K562 (cell line): ENCODE measurements around the gene GMDS. TPM values are rescaled to one million over a fixed set of nuclear protein-coding genes. Genes with fewer than 3 reads are reported as not detected.

ENCODE experiments used
- ATAC-seq: fragments of 200-7000 bp; cut with Tn5 transposase; 3 replicates; pipeline ENCODE4 v1.9.1; 2020; ENCODE audit warnings: moderate library complexity
- BruUV-seq: library from RNA; stranded (reverse); fragments of 400-500 nt; replicated peaks from 2 replicates; lab custom pipeline; 2021; lab: Mats Ljungman, UMichigan
- CTCF ChIA-PET: fragments of 300-600 bp; formaldehyde crosslinking; extraction: SDS; loops from one replicate; lab custom pipeline; 2021; ENCODE audit warnings: low intra/inter-chr PET ratio; lab: Yijun Ruan, JAX
- POLR2A ChIA-PET: fragments of 300-600, 350-650 bp; sonication (Branson Sonifier 250); formaldehyde crosslinking; extraction: SDS; loops from one replicate; lab custom pipeline; 2021; ENCODE audit warnings: antibody characterized with exemption, inconsistent platforms; lab: Yijun Ruan, JAX
- DNase-seq, 4 experiments: peaks; one replicate each; pipeline versions ENCODE4 v3.0.0 to v3.0.0-alpha.2; 2011 to 2018; ENCODE audit warnings: low spot score in 3 of 4, mixed read lengths in 3 of 4; ENCODE audit errors: extremely low read depth in 1 of 4
- FAIRE-seq: peaks from 2 replicates; lab custom pipeline; 2011; peaks lifted over from hg19 to GRCh38; lab: Jason Lieb, UNC
- H2AFZ ChIP-seq: 2 replicates; pipeline ENCODE4 v1.6.0; 2011; ENCODE audit warnings: low read depth, low read length, control low read depth, inconsistent platforms
- H3K27ac ChIP-seq: fragments of 200-600 bp; 3 replicates; pipeline ENCODE4 v1.8.0; 2011; ENCODE audit warnings: low read depth, mild to moderate bottlenecking, control low read depth, inconsistent platforms, low read length, moderate library complexity, mixed read lengths; ENCODE audit errors: extremely low read depth
- H3K27me3 ChIP-seq, 2 experiments: fragments of 300-600 bp in 1 of 2; 2 replicates in 1 of 2; 3 replicates in 1 of 2; pipeline versions ENCODE4 v1.6.0 to v1.8.0; 2011; ENCODE audit warnings: inconsistent platforms in 2 of 2, low read length in 2 of 2, mild to moderate bottlenecking in 1 of 2, mixed read lengths in 1 of 2, moderate library complexity in 1 of 2; ENCODE audit not compliant: control insufficient read depth in 2 of 2, insufficient read depth in 2 of 2
- H3K36me3 ChIP-seq: fragments of 300-600 bp; 3 replicates; pipeline ENCODE4 v1.8.0; 2011; ENCODE audit warnings: mild to moderate bottlenecking, low read length, inconsistent platforms; ENCODE audit not compliant: control insufficient read depth, insufficient read depth
- H3K4me1 ChIP-seq, 2 experiments: fragments of 200-600 bp in 1 of 2; replicated peaks in 1 of 2; 2 replicates in 1 of 2; 3 replicates in 1 of 2; pipeline versions ENCODE4 v1.5.1 to v1.8.0; 2011; ENCODE audit warnings: inconsistent platforms in 2 of 2, low read length in 2 of 2, mild to moderate bottlenecking in 1 of 2, mixed read lengths in 1 of 2, moderate library complexity in 1 of 2; ENCODE audit not compliant: control insufficient read depth in 2 of 2, insufficient read depth in 2 of 2
- H3K4me2 ChIP-seq: 2 replicates; pipeline ENCODE4 v1.6.1; 2011; ENCODE audit warnings: low read length, control low read depth, inconsistent platforms, mixed read lengths; ENCODE audit not compliant: insufficient read depth
- H3K4me3 ChIP-seq: fragments of 200-600 bp; sonication (generic), shearing (Covaris generic); 2 replicates; pipeline ENCODE4 v1.5.1; 2016; ENCODE audit warnings: control low read depth, inconsistent platforms
- H3K79me2 ChIP-seq: fragments of 200-600 bp; 3 replicates; pipeline ENCODE4 v1.8.0; 2011; ENCODE audit warnings: low read length, inconsistent platforms; ENCODE audit not compliant: control insufficient read depth, insufficient read depth
- H3K9ac ChIP-seq, 2 experiments: 2 replicates each; pipeline versions ENCODE4 v1.6.0 to v1.6.1; 2011; ENCODE audit warnings: low read depth in 2 of 2, low read length in 2 of 2, control low read depth in 1 of 2, inconsistent platforms in 1 of 2, mild to moderate bottlenecking in 1 of 2, mixed read lengths in 1 of 2; ENCODE audit not compliant: insufficient read depth in 1 of 2
- H3K9me1 ChIP-seq: one replicate; pipeline ENCODE4 v1.6.0; 2011; ENCODE audit warnings: inconsistent platforms, mild to moderate bottlenecking, low read length, moderate library complexity; ENCODE audit not compliant: control insufficient read depth, insufficient read depth
- H3K9me3 ChIP-seq: replicated peaks from 2 replicates; pipeline ENCODE4 v1.5.1; 2011; ENCODE audit warnings: low read depth, low read length, inconsistent platforms; ENCODE audit not compliant: control insufficient read depth, insufficient read depth
- H4K20me1 ChIP-seq: replicated peaks from 2 replicates; pipeline ENCODE4 v1.6.1; 2011; ENCODE audit warnings: low read length, inconsistent platforms, mixed read lengths; ENCODE audit not compliant: control insufficient read depth, insufficient read depth
- CHAMP1 ChIP-seq: fragments of 450-650 bp; IDR thresholded peaks from 2 replicates; pipeline ENCODE4 v1.6.1; 2016; ENCODE audit warnings: mild to moderate bottlenecking
- EZH2 ChIP-seq: IDR thresholded peaks from 2 replicates; pipeline ENCODE4 v1.6.1; 2012; ENCODE audit warnings: low read depth, mild to moderate bottlenecking, inconsistent platforms, low read length, borderline replicate concordance
- HOXB6 ChIP-seq: fragments of 250-450 bp; sonication (Bioruptor Pico); IDR thresholded peaks from 2 replicates; pipeline ENCODE4 v1.5.1; 2022; ENCODE audit warnings: mild to moderate bottlenecking, borderline replicate concordance
- KLF13 ChIP-seq: fragments of 450-650 bp; IDR thresholded peaks from 2 replicates; pipeline ENCODE4 v1.6.1; 2016; ENCODE audit warnings: missing genetic modification characterization, low read depth, mild to moderate bottlenecking, missing compliant biosample characterization, moderate library complexity, borderline replicate concordance
- RNF219 ChIP-seq: fragments of 250-450 bp; sonication (Bioruptor Pico); IDR thresholded peaks from 2 replicates; pipeline ENCODE4 v1.5.0; 2022; ENCODE audit warnings: mild to moderate bottlenecking
- SLC30A9 ChIP-seq: fragments of 250-450 bp; sonication (Bioruptor Pico); IDR thresholded peaks from 2 replicates; pipeline ENCODE4 v1.8.0; 2022; ENCODE audit warnings: mild to moderate bottlenecking, moderate library complexity
- SP2 ChIP-seq: IDR thresholded peaks from 2 replicates; pipeline ENCODE4 v1.6.1; 2011; ENCODE audit warnings: mild to moderate bottlenecking, low read depth, low read length, moderate library complexity; ENCODE audit not compliant: poor library complexity, severe bottlenecking; ENCODE audit errors: extremely low read depth
- SRSF3 ChIP-seq: fragments of 200-400 bp; formaldehyde crosslinking; IDR thresholded peaks from 2 replicates; pipeline ENCODE4 v1.6.1; 2016; ENCODE audit warnings: mild to moderate bottlenecking, low read length, moderate library complexity; ENCODE audit not compliant: insufficient read depth
- ZNF174 ChIP-seq: fragments of 250-450 bp; sonication (Bioruptor Pico); IDR thresholded peaks from 2 replicates; pipeline ENCODE4 v1.4.0; 2020; ENCODE audit warnings: mild to moderate bottlenecking
- WGBS: fragments of 100-300 bp; shearing (Covaris generic); methylation state at CpG from one replicate; pipeline ENCODE4 v1.1.6; 2016; ENCODE audit warnings: low coverage, mixed read lengths; ENCODE audit not compliant: insufficient coverage; ENCODE audit errors: missing lambda C conversion rate; 5-methylcytosine and 5-hydroxymethylcytosine counted together
- in situ Hi-C: fragments of 300-500 bp; cut with MboI; formaldehyde crosslinking; loops from 4 replicates; pipeline ENCODE4 v1.15.0; 2018; ENCODE audit warnings: inconsistent platforms, mixed read lengths
- intact Hi-C: fragments of 100-400 bp; cut with micrococcal nuclease; formaldehyde crosslinking; loops from 2 replicates; pipeline ENCODE4 v1.14.2; 2022
- polyA plus RNA-seq, 8 experiments: library from polyadenylated mRNA; depleted of rRNA in 4 of 8; stranded (reverse) in 5 of 8; unstranded in 3 of 8; fragments of >200 nt; fragmentation: Nextera tagmentation in 2 of 8; fragmentation: Illumina TruSeq in 1 of 8; extraction: Ambion mirVana in 2 of 8; extraction: Trizol in 1 of 8; gene quantifications; 2 replicates each; pipeline versions ENCODE4 v1.2.1 to v1.2.3, GENCODE V29; 2011 to 2014; ENCODE audit warnings: inconsistent platforms in 1 of 8, missing spikeins in 1 of 8
- total RNA-seq, 7 experiments: library from RNA; depleted of rRNA in 6 of 7; stranded (reverse); fragments of >200 nt in 6 of 7; fragmentation: Illumina TruSeq in 2 of 7; extraction: Trizol in 2 of 7; gene quantifications; 2 replicates each; pipeline versions ENCODE4 v1.2.1 to v1.2.3, GENCODE V29; 2011 to 2021; ENCODE audit warnings: low replicate concordance in 1 of 7
- TF ChIP-seq, protein P1 (sequence below): fragments of 450-650 bp; IDR thresholded peaks from 2 replicates; pipeline ENCODE4 v1.6.1; 2016; ENCODE audit warnings: missing biosample characterization, missing genetic modification characterization
- TF ChIP-seq, protein P2 (sequence below): fragments of 200-800 bp; sonication (Bioruptor generic); IDR thresholded peaks from 2 replicates; pipeline ENCODE4 v1.6.1; 2016; ENCODE audit warnings: missing genetic modification characterization, missing compliant biosample characterization

The GMDS gene
- total and polyA plus RNA-seq, 9 of the 15 experiments (the other 6 are each of a cell fraction or from before 2014, with no cell fraction given), result 0.48 to 31.8 (median 13.4) TPM

GRCh38 chr6:2118136-2118535 lies 127.3 kb downstream of the GMDS start:
- H3K27me3 ChIP-seq, result peaks cover 3 to 10% of the 10 kb centered on the region in 2 experiments; a peak in 3 of 5 replicates
- no peaks in the 10 kb centered on the region for H3K9me1 ChIP-seq
- H2AFZ ChIP-seq, result no peak overlapping the region
- H4K20me1 ChIP-seq, result no peaks in the 10 kb centered on the region; the same call in 1 of the 2 replicates
- CTCF ChIA-PET, result no interaction called here
- H3K9ac ChIP-seq, result no peak overlapping the region
- 0% methylated on average over 1 of the region's 1 CpG for WGBS
- H3K27ac ChIP-seq, result no peak overlapping the region
- ATAC-seq (no peak), DNase-seq (no peak), FAIRE-seq (no peak)
- intact Hi-C loops (no loop called here), in situ Hi-C loops (no loop called here)
- H3K9me3 ChIP-seq, result no peaks in the 10 kb centered on the region
- POLR2A ChIA-PET, result interaction anchor here (0.6 to 1.4 kb wide), 2 partner anchors 23 to 256 kb away, joined by 3 read pairs; no protein-coding TSS in a partner anchor
- H3K79me2 ChIP-seq, result no peaks in the 10 kb centered on the region
- H3K4me3 ChIP-seq, result no peak overlapping the region
- no peak overlapping the region for H3K4me2 ChIP-seq
- no peaks in the 10 kb centered on the region for H3K4me1 ChIP-seq
- no TSS peak for BruUV-seq
- H3K36me3 ChIP-seq, result no peaks in the 10 kb centered on the region
- TF ChIP-seq SP2 (no peak), RNF219 (no peak), SRSF3 (no peak), HOXB6 (no peak), CHAMP1 (no peak), EZH2 (no peak), KLF13 (tag) (no peak), SLC30A9 (no peak), ZNF174 (CRISPR knock-in tag) (no peak)
- TF ChIP-seq, protein P1, sequence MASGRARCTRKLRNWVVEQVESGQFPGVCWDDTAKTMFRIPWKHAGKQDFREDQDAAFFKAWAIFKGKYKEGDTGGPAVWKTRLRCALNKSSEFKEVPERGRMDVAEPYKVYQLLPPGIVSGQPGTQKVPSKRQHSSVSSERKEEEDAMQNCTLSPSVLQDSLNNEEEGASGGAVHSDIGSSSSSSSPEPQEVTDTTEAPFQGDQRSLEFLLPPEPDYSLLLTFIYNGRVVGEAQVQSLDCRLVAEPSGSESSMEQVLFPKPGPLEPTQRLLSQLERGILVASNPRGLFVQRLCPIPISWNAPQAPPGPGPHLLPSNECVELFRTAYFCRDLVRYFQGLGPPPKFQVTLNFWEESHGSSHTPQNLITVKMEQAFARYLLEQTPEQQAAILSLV (tag), result no peak
- TF ChIP-seq, protein P2, sequence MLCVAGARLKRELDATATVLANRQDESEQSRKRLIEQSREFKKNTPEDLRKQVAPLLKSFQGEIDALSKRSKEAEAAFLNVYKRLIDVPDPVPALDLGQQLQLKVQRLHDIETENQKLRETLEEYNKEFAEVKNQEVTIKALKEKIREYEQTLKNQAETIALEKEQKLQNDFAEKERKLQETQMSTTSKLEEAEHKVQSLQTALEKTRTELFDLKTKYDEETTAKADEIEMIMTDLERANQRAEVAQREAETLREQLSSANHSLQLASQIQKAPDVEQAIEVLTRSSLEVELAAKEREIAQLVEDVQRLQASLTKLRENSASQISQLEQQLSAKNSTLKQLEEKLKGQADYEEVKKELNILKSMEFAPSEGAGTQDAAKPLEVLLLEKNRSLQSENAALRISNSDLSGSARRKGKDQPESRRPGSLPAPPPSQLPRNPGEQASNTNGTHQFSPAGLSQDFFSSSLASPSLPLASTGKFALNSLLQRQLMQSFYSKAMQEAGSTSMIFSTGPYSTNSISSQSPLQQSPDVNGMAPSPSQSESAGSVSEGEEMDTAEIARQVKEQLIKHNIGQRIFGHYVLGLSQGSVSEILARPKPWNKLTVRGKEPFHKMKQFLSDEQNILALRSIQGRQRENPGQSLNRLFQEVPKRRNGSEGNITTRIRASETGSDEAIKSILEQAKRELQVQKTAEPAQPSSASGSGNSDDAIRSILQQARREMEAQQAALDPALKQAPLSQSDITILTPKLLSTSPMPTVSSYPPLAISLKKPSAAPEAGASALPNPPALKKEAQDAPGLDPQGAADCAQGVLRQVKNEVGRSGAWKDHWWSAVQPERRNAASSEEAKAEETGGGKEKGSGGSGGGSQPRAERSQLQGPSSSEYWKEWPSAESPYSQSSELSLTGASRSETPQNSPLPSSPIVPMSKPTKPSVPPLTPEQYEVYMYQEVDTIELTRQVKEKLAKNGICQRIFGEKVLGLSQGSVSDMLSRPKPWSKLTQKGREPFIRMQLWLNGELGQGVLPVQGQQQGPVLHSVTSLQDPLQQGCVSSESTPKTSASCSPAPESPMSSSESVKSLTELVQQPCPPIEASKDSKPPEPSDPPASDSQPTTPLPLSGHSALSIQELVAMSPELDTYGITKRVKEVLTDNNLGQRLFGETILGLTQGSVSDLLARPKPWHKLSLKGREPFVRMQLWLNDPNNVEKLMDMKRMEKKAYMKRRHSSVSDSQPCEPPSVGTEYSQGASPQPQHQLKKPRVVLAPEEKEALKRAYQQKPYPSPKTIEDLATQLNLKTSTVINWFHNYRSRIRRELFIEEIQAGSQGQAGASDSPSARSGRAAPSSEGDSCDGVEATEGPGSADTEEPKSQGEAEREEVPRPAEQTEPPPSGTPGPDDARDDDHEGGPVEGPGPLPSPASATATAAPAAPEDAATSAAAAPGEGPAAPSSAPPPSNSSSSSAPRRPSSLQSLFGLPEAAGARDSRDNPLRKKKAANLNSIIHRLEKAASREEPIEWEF (CRISPR knock-in tag), result no peak
